GM12875 (cell line): ENCODE measurements around the gene CACNA1G.

Experiments
- H3K4me3 ChIP-seq: one replicate; pipeline ENCODE4 v1.5.1; 2011; ENCODE audit warnings: low read depth, low read length, control low read depth
- CTCF ChIP-seq: IDR thresholded peaks from 2 replicates; pipeline ENCODE4 v1.5.1; 2011; ENCODE audit warnings: low read depth, mild to moderate bottlenecking, control low read depth, inconsistent platforms, low read length, moderate library complexity, borderline replicate concordance; ENCODE audit not compliant: insufficient read depth

CACNA1G gene

DNA sequence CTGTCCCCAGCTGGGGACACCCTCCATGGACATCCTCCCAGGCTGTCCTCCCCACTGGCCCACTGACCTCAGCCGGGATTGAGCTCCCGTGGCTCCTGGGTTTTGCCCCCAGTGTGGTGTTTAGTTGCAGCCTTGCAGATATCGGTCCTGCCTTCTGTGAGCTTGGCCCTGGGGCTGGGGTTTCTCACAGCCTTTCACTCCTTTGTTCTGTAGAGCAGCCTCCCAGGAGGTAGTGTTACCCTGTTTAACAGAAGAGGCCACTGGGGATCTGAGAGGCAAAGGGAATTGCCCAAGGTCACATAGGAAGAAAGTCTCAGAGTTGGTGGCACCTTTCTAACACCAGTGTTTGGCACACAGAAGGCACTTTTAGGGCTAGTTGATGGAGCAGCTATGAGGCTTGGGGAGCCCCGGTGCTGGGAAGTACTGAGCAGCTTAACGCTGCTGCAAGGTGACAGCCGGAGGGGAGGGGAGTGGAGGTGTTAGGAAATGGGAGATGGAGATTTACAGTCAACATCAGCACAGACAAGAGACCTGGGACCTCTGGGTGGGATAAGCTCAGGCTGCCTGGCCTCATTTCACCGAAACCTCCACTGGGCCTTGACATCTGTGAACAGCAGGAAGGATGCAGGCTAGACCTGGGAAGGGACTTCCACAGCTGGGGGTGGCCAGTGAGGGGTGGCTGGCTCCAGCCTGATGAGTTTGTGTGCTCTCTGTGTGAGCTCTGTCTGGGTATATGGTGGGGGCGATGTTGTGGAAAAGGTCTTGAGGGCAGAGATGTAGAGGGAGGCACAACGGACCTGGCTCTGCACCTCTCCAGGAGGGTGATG is 26.1 kb downstream of the CACNA1G start:
- TF ChIP-seq CTCF: no peak
- H3K4me3 ChIP-seq: no peak overlapping the region

DNA sequence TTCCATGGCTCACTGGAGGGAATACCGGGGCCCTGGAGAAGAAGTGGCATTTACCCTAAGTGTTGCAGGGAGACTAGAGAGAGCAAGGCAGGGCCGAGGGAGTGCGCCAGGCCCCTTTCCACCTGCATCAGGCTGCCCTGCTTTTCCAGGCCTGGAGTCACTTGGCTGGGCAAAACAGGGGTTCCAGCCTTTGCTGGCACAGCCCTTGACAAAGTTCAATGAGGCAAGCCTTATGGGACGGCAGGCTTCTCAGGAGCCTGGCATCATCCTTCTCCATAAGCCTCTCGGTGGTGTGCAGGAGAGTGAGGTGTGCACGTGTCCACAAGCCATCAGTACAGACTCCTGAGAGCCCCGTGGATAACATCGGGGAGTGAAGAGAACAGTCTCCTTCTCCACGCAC is 27.1 kb downstream of the CACNA1G start:
- H3K4me3 ChIP-seq: no peak overlapping the region
- no peak for TF ChIP-seq CTCF

GRCh38 chr17:50588391-50589049 is 28.0 kb downstream of the CACNA1G start:
- TF ChIP-seq CTCF: no peak
- H3K4me3 ChIP-seq: no peak overlapping the region

DNA sequence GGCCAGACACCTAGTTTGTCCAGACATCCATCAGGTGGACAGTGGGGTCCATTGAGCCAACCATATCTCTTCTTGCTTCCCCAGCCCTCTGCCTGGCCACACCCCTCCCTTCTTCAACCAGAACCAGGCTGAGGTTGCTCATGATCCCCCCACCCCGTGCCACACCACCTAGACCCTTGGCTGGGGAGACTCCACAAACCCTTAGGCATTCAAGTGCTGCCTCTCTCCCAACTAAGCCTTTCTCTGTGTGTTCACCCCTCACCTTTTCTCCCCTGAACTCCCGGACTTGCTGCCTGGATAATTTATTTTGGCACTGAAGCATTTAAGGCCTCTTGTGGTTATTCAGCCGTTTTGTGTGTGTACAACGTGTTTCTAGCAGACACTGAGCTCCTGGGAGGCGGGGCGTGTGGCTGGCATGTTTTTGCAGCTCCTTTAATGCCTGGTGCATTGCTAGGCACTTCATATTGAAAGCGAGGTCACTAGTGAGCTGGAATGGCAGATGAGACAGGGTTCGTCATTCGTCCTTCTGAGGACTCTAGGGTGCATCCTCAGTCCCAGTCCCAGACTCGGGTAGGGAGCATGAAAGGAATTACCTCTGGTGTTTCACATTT is 28.7 kb downstream of the CACNA1G start:
- H3K4me3 ChIP-seq: no peak overlapping the region
- no peak for TF ChIP-seq CTCF

DNA sequence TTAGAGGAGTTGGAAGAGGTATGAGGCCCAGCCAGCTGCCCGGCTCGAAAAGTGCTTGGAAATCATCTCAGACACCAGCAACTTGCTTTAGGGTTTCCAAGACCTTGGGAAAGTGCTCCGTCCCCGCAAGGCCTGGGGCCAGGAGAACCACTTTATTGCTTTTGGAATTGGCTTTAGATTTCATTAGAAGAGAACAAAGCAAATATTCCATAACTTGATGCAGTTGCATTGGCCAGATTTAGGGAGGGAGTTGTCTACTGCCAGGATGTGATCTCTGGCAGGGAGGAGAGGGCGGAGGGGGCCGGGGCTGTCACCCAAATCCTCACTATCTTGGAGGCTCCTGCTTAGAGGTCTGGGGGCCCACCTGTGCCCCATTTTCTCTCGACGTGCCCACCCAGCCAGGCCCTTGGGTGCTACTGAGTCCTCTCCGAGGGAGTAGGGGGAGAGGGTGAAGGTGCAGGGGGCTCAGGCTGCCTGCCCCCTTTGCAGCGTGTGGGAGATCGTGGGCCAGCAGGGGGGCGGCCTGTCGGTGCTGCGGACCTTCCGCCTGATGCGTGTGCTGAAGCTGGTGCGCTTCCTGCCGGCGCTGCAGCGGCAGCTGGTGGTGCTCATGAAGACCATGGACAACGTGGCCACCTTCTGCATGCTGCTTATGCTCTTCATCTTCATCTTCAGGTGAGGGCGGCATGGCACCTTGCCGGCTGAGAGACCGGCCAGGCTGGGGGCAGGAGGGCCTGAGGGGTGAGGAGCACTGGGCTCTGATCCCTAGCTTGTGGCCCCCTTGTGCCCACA is 30.6 kb downstream of the CACNA1G start:
- no peak for TF ChIP-seq CTCF
- H3K4me3 ChIP-seq: no peak overlapping the region

DNA sequence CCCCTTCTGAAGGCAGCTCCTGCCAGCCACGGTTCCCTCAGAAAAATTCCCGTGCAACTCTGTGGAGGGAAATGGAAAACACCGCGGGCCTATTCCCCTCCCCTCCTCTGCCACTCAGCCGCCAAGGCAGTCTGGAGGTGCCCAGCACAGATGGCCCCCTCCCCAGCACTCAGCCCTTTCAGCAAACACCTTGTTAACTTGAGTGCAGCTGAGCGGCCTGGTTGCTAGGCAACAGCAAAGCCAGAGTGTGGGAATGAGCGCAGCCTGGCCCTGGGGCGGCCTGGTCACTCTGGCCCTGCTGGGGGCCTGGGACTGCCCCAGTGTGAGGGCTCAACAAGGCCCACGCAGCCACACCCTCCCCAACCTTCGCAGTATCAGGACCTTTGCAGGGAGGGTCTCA is 32.8 kb downstream of the CACNA1G start:
- TF ChIP-seq CTCF: no peak
- no peak overlapping the region for H3K4me3 ChIP-seq
